HG02588 (cell line): Measurements from ENCODE around the gene MYO6.

Experiments used
- ATAC-seq: cut with Tn5 transposase; IDR thresholded peaks from one replicate; pipeline ENCODE4 v1.9.1; 2021; ENCODE audit warnings: mild to moderate bottlenecking, moderate library complexity; ENCODE audit not compliant: unreplicated experiment

Gene MYO6

GRCh38 chr6:75940564-75940963 is 191.5 kb downstream of the MYO6 start:
- no peak for ATAC-seq

GRCh38 chr6:75941509-75941908 is 192.5 kb downstream of the MYO6 start:
- ATAC-seq, result no peak

DNA sequence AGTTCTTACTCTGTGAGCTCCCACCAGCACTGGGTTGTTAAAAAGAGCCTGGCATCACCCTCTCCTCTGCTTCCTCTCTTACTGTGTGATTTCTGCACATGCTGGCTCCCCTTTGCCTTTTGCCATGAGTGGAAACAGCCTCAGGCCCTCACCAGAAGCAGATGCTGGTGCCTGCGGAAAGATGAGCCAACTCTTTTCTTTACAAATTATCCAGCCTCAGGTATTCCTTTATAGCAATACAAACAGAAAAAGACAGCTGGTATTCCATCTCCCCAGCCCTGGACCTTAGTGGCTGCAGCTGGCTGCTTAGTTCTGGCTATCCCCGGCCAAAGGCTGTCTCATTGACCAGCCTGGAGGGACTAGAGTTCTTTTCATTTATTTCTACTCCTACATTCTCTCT is 194.3 kb downstream of the MYO6 start:
- no peak for ATAC-seq

DNA sequence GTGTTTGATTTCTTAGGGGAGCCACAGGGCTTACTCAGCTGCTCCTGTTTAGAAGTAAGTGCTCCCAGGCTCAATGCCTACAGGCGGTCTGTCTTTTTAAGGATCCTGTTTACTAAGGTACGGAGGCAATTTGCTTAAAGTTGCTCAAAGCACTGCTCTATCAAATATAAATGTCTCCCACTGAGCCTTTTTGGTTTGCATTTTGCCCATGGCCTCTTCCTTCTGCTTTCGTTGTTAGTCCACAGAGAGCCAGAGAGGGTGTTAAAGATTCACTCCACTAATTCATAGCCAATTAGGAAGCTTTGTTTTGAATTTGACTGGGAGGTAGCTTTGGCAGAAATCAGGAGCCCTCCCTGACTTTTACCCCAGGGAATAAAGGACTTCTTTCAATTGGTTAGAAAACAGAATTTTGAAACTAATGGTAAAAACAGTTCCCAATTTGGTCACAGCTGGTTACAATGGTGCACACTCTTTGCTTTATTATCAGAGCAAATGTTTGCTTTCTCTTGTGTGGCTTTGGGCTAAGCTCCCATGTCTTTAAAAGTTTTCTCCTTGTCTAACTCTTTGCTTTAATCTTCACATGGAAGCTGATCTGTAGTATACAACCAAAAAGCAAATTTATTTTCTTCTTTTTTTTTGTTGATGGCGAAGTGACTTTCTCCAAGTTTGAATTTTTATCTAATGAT is 197.2 kb downstream of the MYO6 start:
- peak; percentile 70 for ATAC-seq

DNA sequence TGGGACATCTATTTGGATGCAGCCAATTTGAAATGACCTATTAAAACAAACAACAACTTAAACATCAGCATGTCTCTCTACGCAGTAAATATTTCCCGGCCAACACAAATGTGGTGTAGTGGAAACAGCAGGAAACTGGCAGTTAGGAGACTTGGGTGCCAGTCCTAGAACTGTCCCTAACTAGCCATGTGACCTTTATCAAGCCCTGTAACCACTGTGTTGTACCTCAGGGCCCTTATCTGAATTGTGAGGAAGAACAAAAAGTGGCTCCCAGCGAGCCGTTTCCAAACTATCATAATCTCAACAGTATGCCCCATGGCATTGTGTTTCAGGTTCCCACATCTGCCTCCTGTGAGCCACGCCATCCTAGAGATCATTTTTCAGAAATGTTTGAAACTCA is 198.9 kb downstream of the MYO6 start:
- ATAC-seq, result no peak

DNA sequence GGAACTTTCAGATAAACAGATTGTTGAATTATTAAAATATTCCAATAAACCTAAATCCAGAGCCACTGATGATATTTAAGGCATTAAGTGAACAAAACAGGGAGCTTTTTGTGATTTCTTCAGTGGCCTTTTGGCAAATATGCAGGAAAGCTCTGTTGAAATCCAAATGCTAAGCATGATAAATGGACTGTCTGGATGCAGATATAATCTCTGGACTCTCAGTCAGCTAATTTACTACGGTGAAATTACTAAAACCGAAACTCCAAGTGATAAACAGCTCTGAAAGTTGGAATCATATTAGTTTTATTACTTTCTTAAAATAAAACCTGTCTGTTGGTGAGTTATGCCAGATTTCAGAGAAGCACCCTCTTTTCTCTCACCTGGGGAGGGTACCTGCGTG is 203.1 kb downstream of the MYO6 start:
- ATAC-seq, result no peak

DNA sequence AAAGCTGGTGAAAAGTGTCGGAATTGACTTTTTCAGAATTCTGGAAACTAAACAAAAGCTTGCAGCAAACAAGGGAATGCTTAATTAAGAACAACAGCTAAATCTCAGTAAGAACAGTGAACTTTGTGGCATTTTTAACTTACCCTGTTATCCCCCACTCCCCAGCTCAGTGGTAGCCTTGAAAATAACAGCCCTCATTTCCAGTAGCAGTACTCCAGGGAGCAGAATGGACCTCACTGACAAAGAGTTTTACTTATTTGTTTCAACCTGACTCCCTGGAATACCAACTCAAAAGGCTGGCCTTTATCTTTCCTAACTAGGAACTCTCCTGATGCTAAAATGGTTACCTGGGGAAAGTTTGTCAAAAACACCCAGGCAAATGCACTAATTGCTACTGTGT is 214.5 kb downstream of the MYO6 start:
- no peak for ATAC-seq

- no peak for ATAC-seq
Measured at GRCh38 chr6:75968143-75968542, 219.1 kb downstream of the MYO6 start.
